ELR (cell line): ENCODE results near the gene TNIK.

Experiments
- DNase-seq: peaks from one replicate; pipeline ENCODE4 v3.0.0-alpha.2; 2015; ENCODE audit warnings: low read depth

Gene TNIK

DNA sequence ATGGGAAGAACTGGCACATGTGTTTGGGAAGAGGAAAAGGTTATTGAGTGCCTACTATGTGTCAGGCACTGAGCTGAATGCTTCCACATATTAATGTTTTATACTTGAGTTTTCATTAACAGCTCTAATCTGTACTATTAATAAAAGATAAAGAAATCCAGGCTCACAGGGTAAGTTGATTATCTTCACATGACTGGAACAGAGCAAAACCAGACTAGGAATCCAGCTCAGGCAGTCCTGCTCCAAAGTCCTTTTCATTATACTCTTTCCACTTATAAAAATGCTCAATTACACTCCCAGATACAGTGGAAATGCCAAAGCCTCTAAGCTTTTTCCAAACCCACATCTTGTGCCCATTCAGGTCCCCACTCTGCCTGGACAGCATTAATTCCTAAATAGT is 97.6 kb downstream of the TNIK start:
- no peak for DNase-seq

DNA sequence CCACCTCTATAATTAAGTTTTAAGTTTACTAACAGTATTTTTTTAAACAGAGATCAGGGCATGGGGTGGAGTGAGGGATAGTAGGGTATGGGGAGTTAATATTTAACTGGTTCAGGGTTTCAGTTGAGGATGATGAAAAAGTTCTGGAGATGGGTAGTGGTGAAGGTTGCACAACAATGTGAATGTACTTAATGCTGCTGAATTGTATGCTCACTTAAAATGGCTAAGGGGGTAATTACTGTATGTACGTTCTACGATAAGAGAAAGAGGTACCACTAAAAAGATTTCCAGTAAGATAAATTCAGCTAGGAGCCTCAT is 101.4 kb downstream of the TNIK start:
- DNase-seq = no peak

DNA sequence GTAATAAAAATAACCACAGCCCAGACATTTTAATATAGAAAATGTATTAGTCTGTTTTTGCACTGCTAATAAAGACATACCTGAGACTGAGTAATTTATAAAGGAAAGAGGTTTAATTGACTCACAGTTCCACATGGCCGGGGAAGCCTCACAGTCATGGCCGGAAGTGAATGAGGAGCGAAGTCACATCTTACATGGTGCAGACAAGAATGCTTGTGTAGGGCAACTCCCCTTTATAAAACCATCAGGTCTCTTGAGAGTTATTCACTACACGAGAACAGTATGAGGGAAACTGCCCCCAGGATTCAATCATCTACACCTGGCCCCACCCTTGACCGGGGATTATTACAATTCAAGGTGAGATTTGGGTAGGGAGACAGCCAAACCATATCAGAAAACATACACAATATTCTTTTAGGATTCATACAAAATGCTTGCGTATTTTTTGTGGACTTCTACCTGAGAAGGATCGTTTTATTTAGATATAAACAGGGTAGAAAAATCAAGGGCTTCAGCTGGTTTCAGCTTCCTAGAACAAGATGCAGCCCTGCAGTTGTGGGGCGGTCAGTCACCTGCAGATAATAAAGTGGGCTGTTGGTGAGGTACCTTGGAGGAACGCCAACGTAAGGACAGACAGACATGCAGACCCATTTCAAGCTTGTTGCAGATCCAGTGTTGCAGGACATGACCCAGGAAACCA is 101.9 kb downstream of the TNIK start:
- DNase-seq = peak; percentile 28

DNA sequence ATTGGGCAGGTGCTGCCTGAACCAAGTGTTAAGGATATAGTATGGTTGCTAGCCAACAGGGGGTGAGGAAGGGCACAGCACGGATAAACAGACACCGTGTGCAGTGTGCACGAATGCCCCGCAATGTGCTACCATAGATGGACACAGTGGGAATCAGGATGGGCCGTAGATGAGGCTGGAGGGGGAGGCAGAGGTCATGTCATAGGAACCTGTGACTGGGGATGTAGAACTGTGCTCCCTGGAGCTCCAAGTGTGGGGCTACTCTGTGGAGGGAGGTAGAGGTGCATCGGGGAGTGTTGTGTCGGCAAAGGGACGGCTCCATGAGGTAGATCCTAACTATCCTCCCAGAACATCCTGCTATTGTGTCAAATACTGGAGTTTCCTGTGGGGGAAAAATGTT is 102.5 kb downstream of the TNIK start:
- DNase-seq = no peak

DNA sequence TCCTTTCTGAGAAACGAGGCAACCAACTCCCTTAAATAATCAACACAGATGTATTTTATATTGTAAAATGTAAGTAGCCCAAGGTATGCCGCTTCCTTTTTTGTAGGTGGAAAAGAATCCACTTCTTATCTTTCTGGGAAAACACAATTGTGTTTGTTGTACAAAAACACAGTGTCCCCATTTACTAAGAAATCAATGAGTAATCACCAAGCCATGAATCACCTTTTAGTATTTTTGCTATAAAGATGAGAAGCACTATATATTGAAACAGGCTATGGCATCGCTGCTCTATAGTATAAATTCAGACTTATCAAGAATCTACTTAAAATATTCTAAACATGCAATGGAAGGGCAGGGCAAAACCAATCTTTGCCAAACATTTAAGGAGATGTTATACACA is 104.0 kb downstream of the TNIK start:
- peak; percentile 42 for DNase-seq

DNA sequence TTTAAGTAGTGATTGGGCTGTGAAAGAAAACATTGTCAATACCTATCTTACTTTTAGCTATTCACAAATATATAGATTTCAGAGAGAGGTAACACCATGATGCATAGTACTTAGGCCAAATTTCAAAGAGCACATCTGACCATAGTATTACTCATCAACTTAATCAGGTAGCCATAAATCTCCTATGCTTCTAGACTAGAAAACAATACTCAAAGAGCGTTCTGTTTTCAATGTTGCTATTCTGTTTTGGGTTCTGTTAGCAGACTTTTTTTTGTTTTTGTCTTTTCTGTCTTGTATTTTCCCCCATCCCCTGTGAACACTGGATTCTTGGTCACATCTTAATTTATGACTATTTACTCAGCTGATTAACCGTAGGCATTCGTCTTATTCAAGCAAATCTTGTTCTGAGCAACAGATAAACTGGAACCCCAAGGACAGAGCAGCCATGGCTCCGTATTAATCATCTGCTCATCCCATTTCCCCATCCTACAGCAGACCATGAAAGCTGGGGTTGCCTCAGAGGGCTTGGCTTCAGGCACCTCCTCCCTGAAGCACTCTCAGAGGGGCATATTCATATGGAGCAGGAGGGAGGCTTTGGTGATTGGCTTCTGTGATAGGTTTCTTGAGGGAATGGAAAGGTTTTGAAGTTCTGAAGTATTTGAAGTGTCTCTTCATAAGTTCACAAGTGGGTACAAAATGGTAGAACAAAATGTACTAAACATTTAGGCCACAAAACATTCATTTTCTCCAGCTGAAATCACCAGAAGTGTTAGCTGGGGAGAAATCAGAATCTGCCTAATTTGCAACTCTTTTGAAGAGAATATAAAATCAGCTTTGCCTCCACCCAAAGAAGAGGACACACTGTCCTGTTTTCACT is 105.3 kb downstream of the TNIK start:
- peak; percentile 41 for DNase-seq

DNA sequence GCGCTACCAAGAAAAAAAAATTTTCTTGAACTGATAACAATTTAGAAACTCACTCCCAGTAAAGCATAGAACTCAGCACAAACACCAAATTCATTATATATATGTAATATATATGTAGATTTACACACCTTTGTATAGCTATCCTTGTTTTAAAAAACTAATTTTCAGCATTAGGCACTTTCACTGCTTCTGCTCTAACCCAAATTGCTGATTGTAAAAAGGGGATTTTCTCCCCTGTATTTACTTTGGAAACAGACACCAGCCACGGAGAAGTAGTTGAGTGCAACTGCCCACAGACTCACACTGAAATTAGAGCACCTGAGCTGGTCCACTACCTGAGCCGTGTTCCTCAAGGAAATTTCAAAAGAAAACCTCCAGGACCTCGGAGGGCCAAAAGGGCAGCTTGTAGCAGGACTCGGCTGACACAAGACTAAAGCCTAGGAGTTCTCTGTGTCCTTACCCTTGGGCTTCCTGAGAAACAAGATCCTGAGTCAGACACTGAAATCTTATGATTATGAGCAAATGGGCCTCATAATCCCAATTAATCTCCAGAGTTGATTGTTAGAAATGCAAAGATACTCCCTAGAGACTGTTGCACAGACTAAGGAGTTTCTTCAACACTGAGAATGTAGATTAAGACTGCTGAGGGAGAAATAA is 106.0 kb downstream of the TNIK start:
- no peak for DNase-seq

DNA sequence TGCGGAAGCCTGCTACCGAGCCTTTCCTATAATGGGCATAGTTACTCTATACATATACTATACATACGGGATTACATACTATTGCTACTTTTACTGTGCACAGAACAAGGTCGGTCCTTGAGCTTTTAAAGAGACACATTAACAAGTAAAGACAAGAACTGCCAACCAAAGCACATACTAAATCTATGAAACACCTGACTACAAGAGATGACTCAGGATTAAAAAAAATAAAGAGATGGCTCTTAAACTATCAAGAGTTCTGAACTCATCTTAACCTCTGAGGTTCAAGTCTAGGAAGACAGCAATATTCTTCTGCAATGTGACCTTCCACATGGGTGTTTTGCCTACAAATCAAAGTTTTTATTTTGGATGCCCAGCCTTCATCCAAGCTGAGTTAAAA is 106.8 kb downstream of the TNIK start:
- DNase-seq = peak; percentile 42

DNA sequence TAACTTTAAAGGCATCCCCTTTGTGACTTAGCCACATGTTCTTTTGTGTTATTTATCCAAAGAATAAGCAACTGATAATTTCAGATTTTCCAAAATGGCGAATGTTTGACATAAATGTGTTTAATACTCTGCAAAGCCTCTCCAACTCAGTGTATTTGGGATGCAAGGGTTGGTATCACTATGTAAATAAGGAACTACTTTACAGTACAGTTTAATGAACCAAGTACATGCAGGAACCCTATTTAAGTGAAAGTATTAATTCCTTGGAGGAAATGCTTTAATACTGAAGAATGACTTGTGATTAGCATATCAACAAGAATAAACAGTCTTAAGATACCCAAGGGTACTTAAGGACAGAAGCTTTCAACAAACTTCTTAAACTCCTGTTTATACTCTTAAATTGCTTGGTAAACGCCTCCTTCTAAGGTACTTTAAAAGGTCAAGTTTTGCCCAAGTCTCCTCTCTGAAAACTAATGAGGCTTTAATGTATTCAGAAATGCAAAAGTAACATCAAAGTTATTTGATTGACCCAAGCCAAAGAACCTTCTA is 107.7 kb downstream of the TNIK start:
- no peak for DNase-seq

DNA sequence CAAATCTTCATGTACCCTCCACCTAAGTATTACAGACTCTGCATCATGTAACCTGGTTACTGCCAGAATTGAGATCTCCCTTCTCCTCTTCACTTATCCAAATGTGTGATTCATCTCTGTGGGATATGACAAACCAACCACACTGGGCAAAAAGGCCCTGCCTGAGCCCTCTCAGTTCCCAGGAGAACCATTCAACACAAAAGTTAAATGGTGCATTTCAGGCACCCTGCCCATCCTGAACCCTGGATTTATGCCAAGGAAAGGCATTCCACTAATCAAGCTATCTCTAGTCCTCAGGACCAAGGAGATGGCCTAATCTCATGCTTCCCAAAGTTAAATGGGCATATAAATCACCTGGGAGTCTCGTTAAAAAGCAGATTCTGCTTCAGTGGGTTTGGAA is 108.5 kb downstream of the TNIK start:
- DNase-seq = peak; percentile 94

DNA sequence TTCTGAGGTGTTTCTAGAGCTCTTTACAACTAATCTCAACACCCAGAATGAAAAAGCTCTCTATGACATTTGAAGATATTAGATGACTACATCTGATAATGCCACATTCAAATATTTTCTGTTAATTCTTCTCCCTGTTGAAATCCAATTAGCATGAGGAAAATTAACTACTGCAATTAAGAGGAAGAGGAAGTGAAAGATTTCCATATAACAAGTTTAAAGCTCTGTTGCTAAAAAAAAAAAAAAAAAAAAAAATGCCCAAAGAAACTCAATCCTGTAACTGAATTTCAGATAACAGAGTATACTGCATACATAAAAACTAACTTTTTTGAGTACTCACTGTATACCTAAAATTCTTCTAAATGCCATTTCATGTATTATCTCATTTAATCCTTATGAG is 109.8 kb downstream of the TNIK start:
- no peak for DNase-seq

DNA sequence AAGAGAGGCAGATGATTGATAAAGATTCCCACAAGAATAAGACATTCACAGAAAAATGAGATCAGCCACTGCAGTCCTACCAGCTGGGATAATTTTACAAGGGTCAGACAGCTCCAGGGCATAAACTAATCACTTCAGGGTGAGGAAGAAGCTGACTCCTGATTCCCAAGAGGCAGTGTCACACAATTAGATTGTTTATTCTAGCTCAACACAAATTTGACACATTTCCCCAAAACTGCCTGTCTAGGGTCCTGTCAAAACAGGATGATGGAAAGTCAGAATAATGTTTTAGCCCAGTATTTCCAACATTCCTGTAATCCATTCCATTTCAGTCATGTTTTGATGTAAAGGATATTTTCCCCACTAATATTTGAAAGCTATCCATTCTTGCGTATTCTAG is 110.8 kb downstream of the TNIK start:
- peak; percentile 62 for DNase-seq

DNA sequence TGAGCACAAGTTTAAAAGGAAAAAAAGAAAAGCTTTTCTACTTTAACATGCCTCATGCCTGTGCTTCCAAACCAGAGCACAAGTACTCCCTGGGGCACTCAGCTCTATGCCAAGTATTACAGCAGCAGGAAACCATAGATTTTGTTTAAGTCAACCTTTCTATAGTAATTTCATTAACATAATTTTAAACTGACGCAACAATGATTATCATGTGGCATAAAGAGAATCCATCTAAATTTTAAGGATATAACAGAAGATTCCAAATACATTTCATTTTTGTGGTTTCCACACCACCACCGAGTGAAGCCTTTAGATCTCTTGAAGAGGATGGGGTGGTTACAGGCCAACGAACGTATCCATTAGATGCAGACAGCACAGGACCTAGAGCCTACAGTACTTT is 112.1 kb downstream of the TNIK start:
- no peak for DNase-seq

DNA sequence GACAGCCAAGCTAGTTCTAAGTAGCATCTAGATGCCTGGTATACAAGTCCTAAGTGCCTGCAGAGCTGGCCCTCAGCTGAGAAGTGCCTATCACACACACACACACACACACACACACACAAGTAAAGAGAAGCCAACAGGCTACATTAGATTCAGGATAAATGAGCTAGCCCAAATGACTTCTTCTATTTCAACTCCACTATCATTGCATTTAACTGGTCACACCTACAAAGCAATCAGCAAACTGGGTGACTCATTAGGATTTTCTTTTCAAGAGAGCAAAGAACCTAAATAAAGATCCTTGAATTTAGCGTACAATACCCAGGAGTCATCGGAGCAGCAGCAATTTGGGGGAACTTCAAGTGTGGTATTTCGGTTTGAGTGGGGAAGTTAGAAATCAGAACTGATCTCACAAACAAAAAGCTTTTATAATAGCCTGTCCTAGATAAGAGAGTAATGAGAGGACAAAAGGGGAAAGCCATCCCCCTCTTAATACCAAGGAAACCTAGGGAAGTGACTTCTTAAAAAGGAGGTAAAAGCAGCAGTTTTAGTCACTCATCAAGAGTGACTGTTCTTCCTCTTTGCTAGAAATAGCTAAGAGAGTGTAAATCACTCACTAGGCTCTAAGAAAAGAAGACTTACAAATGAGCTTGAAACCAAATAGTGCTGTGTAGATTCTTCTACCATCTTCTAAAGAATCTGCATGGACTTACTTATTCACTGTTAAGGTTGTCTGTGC is 112.7 kb downstream of the TNIK start:
- peak; percentile 13 for DNase-seq

DNA sequence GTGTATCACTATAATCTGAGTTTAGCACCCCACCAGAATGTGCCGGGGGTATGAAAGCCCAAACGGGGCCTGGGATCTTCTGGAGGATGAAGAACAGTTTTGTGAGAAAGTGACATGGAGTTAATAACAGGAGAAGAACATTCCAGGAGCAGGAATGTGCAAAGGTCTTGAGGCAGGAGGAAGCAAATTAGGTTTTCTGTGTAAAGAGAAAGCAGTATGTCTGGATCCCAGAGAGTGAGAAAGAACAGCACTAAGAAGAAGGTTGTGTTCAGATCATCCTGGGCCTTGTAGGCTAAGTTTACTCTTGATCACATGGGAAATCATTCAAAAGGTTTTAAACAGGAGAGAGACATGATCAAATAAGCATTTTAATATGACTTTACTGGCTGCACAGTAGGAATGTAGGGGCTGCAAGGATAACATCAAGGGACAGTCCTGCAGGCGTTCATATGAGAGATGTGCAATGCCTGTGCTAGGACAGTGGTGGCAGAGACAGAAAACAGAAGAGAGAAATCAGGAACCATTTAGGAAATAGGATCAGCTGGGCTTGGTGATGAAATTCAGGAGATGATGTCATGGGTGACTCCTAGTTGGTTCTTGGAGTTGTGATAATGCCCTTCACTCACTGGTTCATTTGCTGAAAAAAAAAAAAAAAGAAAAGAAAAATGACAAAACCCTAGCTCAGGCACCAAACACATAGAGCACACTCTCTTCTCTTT is 113.5 kb downstream of the TNIK start:
- DNase-seq = peak; percentile 23

DNA sequence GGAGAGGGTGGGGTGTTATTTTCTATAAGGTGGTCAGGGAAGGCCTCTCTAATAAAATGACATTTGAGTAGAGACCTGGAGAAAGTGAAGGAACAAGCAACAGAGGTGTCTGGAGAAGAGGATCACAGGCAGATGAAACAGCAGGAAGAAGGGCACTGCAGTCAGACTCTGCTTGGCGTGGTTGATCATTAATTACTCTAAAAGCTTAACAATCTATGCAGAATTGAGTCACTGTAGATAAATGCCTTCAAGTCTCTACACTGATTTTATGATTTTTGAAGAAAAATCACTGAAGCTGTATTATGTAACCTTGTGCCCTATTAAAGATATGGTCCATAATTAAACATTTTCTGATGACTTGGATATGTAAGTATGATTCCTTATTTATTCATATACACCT is 114.2 kb downstream of the TNIK start:
- DNase-seq = no peak

DNA sequence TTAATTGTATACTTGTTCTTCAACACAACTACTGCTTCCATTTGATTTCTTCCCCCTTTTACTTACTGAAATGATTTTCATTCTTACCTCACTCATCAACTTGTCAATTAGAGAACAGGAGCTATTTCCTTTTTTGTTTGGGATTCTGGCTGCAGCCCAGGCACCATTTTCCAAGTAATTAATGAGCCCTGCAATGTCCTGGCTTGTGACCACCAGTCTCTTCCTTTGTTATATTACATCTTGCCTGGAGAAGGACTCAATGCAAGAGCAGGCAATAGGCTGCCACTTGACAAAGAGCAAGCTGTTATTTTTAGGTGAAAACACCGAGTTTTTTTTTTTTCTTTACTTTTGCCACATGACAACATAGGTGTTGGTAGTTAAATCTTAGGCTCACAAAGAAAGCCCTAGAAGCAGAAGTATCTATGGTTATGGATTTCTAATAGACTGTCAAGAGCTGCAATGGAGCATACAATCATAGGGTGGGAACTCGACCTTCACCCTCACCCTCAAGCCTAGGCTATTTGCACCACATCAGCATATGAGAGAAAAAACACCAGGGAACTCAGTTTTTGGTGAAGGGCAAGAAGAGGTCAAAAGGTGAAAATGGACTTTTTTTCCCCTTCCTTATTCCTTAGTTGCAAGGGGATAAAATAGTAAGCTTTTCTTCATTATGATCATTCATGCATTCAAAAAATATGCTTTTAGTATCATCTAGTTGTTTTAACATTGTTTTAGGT is 114.9 kb downstream of the TNIK start:
- DNase-seq = no peak

DNA sequence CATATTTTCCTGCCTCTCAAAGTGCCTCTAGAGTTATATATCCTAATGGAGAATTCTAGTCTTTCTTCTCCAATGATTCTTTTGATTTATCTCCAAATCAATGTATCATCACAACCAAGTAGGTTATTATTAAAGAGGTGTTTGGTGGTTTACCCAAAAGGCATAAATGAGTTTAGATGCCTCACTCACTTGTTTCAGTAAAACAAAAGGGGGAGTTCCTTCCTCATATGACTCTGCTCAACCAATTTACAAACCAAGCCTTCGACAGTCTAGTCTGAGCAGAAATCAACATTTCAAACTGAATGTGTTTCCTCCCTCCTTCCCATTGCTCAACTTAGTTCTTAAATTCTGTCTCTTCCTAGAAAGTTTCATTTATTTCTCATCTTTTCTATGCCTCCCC is 116.5 kb downstream of the TNIK start:
- no peak for DNase-seq

DNA sequence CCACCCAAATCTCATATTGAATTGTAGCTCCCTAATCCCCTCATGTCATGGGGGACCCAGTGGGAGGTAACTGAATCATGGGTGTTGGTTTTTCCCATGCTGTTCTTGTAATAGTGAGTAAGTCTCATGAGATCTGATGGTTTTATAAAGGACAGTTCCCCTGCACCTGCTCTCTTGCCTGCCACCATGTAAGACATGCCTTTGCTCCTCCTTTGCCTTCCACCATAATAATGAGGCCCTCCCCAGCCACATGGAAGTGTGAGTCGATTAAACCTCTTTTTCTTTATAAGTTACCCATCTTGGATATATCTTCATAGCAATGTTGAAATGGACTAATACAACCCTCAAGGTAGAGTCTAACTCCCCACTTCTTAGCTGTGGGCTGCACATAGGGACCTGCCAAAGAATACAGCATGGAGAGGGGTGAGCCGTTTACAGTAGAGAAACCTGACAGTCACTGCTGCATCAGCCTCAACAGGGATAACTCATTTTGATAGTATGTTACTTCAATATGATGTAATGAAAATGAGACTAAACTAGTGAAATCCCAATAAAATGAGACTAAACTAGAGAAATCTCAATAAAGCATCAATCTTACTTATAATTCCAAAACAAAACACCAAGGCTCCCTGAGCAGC is 117.3 kb downstream of the TNIK start:
- no peak for DNase-seq

DNA sequence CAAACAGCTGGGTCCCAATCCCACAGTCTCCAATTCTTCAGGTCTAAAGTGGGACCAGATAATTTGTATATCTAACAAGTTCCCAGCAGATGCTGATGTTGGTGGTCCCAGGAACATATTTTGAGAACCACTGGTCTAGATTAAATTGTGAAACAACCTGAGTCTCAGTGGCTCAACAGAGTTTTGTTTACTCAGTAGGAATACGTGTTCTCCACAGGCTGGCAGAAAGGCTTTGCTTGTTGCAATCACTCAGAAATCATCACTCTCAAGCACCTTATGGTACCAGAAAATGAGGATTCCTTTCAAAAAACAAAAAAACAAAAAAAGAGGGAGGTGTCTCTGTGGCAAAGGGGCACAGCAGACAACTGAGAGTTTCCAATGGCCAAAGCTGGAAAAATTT is 118.0 kb downstream of the TNIK start:
- DNase-seq = no peak
